Fibroblast of pulmonary artery (primary cell): ENCODE data around the gene SCAF11.

Experiments used
- DNase-seq: peaks from one replicate; pipeline ENCODE4 v3.0.0-alpha.2; 2010; ENCODE audit warnings: low read depth
- H3K4me3 ChIP-seq: replicated peaks from 2 replicates; pipeline ENCODE4 v1.5.1; 2011; ENCODE audit warnings: low read depth, mild to moderate bottlenecking, control low read depth, low read length, moderate library complexity
- TF ChIP-seq, protein P1 (sequence below): IDR thresholded peaks from 2 replicates; pipeline ENCODE4 v1.5.1; 2011; ENCODE audit warnings: mild to moderate bottlenecking, control low read depth, low read length, inconsistent platforms; ENCODE audit errors: missing control alignments

SCAF11 gene

DNA sequence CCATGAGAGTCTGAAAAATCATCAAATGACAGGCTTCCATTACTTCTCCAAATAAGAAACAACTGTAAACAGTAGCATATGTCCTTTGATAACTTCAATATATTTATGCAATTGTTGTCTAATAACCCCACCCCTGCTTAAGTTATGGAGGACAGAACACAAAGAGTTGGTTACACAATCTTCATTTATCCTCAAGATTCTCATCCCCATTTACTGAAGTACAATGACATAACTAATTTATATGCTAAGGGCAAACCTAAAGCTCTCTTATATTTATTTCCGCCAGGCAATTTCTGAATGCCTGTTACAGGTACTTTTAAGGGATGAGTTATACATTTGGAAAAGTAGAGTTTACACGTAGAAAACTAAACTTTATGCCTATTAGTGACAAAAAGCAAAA, 12.3 kb downstream of the SCAF11 start:
- TF ChIP-seq, protein P1, sequence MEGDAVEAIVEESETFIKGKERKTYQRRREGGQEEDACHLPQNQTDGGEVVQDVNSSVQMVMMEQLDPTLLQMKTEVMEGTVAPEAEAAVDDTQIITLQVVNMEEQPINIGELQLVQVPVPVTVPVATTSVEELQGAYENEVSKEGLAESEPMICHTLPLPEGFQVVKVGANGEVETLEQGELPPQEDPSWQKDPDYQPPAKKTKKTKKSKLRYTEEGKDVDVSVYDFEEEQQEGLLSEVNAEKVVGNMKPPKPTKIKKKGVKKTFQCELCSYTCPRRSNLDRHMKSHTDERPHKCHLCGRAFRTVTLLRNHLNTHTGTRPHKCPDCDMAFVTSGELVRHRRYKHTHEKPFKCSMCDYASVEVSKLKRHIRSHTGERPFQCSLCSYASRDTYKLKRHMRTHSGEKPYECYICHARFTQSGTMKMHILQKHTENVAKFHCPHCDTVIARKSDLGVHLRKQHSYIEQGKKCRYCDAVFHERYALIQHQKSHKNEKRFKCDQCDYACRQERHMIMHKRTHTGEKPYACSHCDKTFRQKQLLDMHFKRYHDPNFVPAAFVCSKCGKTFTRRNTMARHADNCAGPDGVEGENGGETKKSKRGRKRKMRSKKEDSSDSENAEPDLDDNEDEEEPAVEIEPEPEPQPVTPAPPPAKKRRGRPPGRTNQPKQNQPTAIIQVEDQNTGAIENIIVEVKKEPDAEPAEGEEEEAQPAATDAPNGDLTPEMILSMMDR: no peak
- H3K4me3 ChIP-seq: no peak overlapping the region
- DNase-seq: no peak

- DNase-seq: no peak
- TF ChIP-seq, protein P1: no peak
- H3K4me3 ChIP-seq: no peak overlapping the region
Measured at GRCh38 chr12:45977620-45978019, 12.8 kb downstream of the SCAF11 start.

DNA sequence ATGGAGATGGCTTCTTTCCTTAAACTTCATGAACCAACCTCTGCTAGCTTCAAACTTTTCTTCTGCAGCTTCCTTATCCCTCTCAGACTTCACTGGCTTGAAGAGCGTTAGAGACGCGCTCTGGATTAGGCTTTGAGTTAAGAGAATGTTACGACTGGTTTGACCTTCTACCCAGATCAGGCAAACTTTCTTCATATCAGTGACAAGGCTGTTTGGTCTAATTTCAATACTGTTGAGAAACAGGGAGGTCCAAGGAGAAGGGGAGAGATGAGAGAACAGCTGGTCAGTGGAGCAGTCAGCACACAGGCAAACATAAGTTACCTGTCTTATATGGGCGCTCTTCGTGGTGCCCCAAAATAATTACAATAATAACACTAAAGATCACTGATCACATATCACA, 14.9 kb downstream of the SCAF11 start:
- H3K4me3 ChIP-seq: no peak overlapping the region
- TF ChIP-seq, protein P1: no peak
- DNase-seq: no peak

- TF ChIP-seq, protein P1: no peak
- H3K4me3 ChIP-seq: no peak overlapping the region
- no peak for DNase-seq
Measured at GRCh38 chr12:45974883-45975282, 15.5 kb downstream of the SCAF11 start.

DNA sequence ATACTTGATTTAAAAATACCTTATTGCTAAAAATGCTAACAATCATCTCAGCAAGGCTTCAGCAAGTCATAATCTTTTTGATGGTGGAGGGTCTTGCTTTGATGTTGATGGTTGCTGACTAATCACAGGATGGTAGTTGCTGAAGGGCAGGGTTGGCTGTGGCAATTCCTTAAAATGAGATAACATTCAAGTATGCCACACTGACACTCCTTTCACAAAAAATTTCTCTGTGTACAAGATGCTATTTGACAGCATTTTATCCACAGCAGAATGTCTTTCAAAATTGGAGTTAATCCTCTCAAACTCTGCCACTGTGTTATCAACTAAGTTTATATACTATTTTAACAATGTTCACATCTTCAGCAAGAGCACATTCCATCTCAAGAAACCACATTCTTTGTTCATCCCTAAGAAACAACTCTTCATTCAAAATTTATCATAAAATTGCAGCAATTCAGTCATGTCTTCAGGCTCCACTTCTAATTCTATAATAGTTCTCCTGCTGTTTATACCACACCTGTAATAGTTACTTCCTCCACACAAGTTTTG, 16.1 kb downstream of the SCAF11 start:
- no peak overlapping the region for H3K4me3 ChIP-seq
- no peak for DNase-seq
- TF ChIP-seq, protein P1: no peak

- DNase-seq: peak; percentile 30
- TF ChIP-seq, protein P1: no peak
- peak overlapping the region; percentile 7 for H3K4me3 ChIP-seq
Measured at GRCh38 chr12:45973526-45973925, 16.8 kb downstream of the SCAF11 start.

- no peak overlapping the region for H3K4me3 ChIP-seq
- TF ChIP-seq, protein P1: no peak
- no peak for DNase-seq
Measured at GRCh38 chr12:45970391-45970790, 20.0 kb downstream of the SCAF11 start.
